22Rv1 (cell line): ENCODE results near the gene PTHLH.

Experiments used
- CTCF ChIP-seq: fragments of 450-650 bp; IDR thresholded peaks from 2 replicates; pipeline ENCODE4 v1.5.1; 2017; ENCODE audit warnings: mild to moderate bottlenecking
- ZFX ChIP-seq: fragments of 450-650 bp; IDR thresholded peaks from 2 replicates; pipeline ENCODE4 v1.6.1; 2017; ENCODE audit warnings: antibody characterized with exemption, borderline replicate concordance

GRCh38 chr12:27972721-27973120, at the start of gene PTHLH:
- no peak for TF ChIP-seq CTCF
- TF ChIP-seq ZFX = no peak
